Stimulated activated CD4-positive, alpha-beta T cell treated with anti-CD3 and anti-CD28 coated beads, Interleukin-2, amount 100 ng/mL, for 24 hours (primary cell): ENCODE measurements around the gene PPP1R9A.

ENCODE experiments used
- DNase-seq, 2 donors: peaks; one replicate each; pipeline ENCODE4 v3.0.0-alpha.2; 2020

The PPP1R9A gene

DNA sequence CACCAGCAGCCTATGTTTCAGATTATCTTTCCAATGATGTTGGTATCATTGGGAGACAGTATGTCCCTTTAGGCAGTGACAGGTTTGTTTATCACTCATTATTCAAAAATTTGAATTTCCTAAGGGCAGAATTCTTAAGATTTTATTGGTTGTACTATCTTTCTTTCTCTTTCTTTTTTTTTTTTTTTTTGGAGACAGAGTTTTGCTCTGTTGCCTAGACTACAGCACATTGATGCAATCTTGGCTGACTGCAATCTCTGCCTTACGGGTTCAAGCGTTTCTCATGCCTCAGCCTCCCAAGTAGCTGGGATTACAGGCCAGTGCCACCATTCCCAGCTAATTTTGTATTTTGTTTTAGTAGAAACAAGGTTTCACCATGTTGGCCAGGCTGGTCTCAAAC is 305.8 kb downstream of the PPP1R9A start:
- no peak for DNase-seq

- DNase-seq: no peak
Observed at GRCh38 chr7:95213809-95214492, 306.6 kb downstream of the PPP1R9A start.

- DNase-seq: no peak
Observed at GRCh38 chr7:95219721-95220120, 312.3 kb downstream of the PPP1R9A start.

- no peak for DNase-seq
Observed at GRCh38 chr7:95220328-95220727, 312.9 kb downstream of the PPP1R9A start.

DNA sequence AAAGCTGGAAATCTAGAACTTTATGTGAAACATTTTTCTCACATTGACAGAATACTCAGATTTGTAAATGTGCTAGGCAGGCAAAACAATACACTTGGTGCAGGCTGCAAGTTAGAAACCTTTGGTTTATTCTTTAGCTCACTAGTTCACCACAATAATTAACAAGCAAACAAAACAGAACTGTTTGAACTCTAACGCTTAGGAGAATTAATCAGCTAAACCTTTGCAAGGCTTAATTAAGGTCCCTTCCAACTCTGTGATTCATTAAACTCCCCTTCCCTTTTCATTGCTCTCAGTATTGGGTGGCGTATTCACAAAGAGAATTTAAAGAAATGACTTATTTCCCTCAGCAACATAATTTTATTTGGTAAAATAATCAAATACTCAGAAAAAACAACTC is 317.9 kb downstream of the PPP1R9A start:
- no peak for DNase-seq

DNA sequence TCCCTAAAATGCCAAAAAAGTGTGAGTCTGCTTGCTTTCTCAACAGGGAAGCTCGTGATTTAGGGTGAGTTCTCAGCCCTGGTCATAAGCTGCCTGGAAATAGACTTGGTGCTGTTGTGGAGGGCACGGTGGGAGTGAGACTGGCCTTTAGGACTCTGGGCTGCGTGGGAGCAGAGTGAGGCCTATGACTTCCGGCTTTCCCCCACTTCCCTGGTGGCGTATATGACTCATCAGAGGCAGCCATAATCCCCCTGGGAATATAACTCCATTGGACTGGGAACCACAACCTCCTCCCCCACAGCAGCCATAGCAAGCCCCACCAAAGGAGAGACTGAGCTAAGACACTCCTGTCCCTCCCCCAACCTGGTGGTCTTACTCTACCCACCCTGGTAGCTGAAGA is 321.9 kb downstream of the PPP1R9A start:
- no peak for DNase-seq

- no peak for DNase-seq
Observed at GRCh38 chr7:95238252-95238943, 331.0 kb downstream of the PPP1R9A start.

- DNase-seq: no peak
Observed at GRCh38 chr7:95240921-95241320, 333.5 kb downstream of the PPP1R9A start.

DNA sequence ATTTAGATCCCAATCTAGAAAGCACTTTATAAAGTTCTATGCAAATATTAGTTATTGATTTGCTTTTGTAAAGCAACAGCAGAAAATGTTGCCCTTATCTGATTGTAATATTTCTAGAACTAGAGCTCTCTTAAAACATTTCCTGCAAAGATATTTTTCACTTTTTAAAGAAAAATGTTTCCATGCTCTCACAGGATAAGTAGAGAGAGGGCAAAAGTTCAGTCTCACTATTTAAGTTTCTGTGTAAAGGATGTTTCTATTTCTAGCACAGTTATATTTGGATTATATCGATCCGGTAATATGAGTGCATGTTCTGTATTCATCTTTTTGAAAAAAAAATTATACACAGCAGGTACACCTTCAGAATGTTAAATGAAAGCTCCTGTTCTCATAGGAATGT is 334.9 kb downstream of the PPP1R9A start:
- DNase-seq: no peak

- no peak for DNase-seq
Observed at GRCh38 chr7:95244616-95245015, 337.2 kb downstream of the PPP1R9A start.

DNA sequence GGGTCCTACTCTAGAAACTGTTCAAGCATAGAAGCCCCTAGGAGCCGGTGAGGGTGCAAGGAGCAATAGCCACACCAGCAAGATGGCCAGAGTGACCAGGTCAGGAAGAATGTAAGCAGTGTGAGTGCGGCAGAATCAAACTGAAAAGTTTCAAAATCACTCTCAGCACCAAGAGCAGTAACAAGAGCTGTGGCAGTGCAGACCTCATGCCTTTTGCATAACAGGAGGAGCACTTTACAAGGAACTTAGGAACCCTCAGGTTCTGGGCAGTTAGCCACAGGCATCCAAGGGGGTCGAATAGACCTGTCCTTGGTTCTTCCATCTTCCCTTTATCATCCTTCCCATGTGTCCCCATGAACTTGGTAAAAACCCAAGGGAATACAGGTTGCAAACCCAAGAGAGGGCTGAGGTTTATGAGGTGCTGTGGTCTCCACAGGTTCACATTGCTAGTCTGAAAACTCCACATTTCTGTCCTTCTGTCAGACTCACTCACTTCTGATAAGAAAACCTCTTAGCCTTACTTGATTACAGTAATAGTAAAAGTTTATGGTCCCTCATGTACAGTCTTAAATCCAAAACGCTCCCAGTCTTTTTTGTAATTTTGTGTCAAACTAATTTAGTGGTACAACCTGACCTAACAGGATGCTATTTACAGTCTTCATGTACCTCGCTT is 338.6 kb downstream of the PPP1R9A start:
- DNase-seq: no peak

GRCh38 chr7:95246831-95247370 is 339.5 kb downstream of the PPP1R9A start:
- no peak for DNase-seq

DNA sequence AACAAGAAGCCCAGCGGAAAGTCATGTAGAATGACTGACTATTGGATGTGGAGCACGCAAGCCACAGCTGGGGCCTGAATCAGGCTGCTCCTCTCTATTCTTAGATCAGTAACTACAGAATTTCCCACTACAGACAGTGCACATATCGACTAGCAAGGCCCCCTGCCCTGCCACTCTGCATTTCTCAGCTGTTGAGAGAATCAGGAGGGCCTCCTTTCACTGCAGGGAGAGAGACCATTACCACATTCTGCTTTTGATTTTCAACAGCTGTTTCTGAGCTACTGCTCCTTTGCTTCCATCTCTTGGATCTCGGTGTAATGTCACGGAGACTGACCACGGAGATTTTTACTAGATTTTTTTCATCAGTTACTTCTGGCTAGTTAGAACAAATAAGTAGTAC is 343.2 kb downstream of the PPP1R9A start:
- DNase-seq: no peak

GRCh38 chr7:95251966-95252365 is 344.6 kb downstream of the PPP1R9A start:
- DNase-seq: no peak

GRCh38 chr7:95253986-95254385 is 346.6 kb downstream of the PPP1R9A start:
- DNase-seq: no peak

DNA sequence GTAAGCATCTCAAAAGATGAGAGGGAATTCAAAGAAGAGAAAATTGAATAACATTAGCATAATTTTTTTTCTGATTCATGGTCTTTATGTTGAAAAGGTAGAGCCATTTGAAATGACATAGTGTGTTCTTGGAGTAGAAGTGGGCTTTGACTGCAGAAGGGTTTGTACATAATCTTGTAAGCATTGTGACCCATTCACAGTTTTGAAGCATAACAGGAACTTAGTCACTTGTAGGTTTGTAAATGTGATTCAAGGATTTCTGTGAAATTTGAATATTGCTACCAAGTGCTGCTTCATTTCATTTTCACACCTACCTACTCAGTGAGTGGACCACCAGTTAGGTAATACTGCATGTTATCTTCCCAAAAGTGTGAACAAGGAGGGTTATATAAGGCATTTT is 348.3 kb downstream of the PPP1R9A start:
- DNase-seq: no peak

- DNase-seq: no peak
Observed at GRCh38 chr7:95261895-95262415, 354.6 kb downstream of the PPP1R9A start.

DNA sequence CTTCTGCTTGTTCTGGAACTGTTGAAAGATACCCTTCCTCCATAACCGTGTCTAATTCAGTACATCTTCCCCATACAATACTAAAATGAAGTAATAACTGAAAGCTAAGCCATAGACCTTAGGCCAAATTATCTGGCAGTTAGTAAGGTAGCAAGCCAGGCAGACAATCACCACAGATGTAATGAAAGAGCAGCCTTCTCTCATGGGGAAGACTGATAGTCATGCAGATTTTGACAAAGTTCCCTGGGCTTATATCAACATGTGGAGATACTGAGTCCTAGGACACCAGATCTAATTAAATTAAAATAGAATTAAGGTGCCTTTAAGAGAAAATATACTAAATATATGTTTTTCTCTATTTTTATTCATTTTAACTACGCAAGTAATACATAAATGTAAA is 355.5 kb downstream of the PPP1R9A start:
- DNase-seq: no peak

DNA sequence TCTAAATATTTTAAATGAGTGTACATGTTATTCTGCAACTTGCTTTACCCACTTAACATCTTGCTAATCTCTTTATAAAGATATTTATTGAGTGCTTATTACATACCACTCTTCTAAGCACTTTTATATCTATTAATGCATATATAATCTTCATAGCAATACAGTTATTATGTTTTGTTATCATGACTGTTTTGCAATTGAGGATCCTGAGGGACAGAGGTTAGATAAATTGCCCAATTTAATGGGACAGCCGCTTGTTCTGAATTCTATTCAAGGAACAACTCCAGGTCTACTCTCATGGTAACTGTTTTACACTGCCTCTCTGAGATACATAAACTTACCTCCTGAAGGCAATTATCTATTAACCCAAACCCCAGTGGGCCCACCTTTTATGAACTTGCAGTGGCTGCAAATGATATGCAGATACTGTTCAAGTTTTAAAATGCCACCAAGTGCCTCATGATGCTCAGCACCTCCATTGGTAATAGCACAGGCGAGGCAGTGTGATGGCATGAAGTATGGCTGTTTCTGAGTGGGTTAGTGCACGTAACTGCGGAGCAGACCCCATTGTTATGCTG is 356.5 kb downstream of the PPP1R9A start:
- DNase-seq: no peak

DNA sequence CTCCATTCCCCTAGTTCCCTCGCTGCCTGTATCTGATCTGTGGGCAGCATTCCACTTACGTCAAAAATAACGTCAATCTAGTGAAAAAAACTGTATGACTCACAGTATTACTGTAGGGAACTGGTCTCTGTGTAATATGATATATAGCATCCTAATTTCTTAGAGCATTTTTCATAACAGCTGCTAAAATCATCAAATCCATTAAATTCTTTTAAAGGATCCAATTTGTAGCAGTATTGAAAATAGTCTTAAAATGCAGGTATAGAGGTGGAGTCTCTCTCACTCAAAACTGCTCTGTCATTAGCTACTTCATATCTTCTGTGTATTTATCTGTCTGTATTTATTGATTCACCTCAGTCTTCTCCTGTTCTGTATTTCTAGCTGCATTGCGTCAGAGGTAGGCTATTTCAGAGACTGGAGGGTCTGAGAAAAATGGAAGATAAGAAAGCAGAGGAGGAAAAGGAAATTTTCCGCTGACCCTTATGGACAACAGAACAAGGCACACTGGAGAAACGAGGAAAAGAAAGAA is 357.0 kb downstream of the PPP1R9A start:
- DNase-seq: no peak

DNA sequence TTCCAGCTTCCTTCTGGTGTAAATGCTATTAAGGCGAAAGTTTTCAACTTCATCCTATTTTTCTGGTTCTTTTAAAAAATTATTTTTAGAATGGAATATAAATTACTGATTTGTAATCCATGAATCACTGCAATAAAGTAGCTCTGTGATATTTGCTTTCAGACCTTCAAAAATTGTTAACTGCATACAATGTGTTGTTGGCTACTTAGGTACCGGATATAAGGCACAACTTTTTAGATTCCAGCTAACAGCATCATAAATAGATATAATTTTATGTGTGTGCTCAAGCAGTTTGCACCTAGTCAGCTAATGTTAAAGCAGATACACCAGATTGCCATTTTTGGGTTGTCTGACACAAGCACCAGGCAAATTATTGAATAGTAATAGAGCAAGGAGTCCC is 358.2 kb downstream of the PPP1R9A start:
- no peak for DNase-seq

GRCh38 chr7:95267754-95268153 is 360.4 kb downstream of the PPP1R9A start:
- DNase-seq: no peak

GRCh38 chr7:95269640-95270039 is 362.2 kb downstream of the PPP1R9A start:
- DNase-seq: no peak
